Activated T-helper 17 cell treated with anti-CD3 and anti-CD28 coated beads, Interleukin-2, amount 50 U/mL, for 72 hours (primary cell): ENCODE measurements around the gene KIF1A. TPM values are rescaled to one million over a fixed set of nuclear protein-coding genes. Genes with fewer than 3 reads are reported as not detected.
"Not testable (repeated sequence)": the region's sequence is repeated elsewhere in the genome, so short reads cannot be mapped to it uniquely, and the experiment has no call there.

Source experiments
- ATAC-seq: fragments of 150-1000 bp; cut with Tn5 transposase; replicated peaks from 2 replicates; pipeline ENCODE4 v1.10.0; 2021; ENCODE audit warnings: mild to moderate bottlenecking, moderate library complexity
- H3K27ac Mint-ChIP-seq: one replicate; pipeline ENCODE4 v1.8.0; 2022; ENCODE audit warnings: mixed read lengths
- H3K27me3 Mint-ChIP-seq: one replicate; pipeline ENCODE4 v1.8.0; 2022; ENCODE audit warnings: mixed read lengths
- H3K36me3 Mint-ChIP-seq: one replicate; pipeline ENCODE4 v1.8.0; 2022; ENCODE audit warnings: low read depth, mild to moderate bottlenecking, mixed read lengths
- H3K4me1 Mint-ChIP-seq: one replicate; pipeline ENCODE4 v1.8.0; 2022; ENCODE audit warnings: mixed read lengths
- H3K4me3 Mint-ChIP-seq: one replicate; pipeline ENCODE4 v1.8.0; 2022; ENCODE audit warnings: mild to moderate bottlenecking, mixed read lengths
- H3K9me3 Mint-ChIP-seq: one replicate; pipeline ENCODE4 v1.8.0; 2022; ENCODE audit warnings: mixed read lengths
- total RNA-seq, 2 donors: library from RNA; stranded (reverse); gene quantifications; one replicate each; pipeline ENCODE4 v1.2.3, GENCODE V29; 2022

The KIF1A gene
- total RNA-seq, 2 donors from 2014 or later, result 0.37 to 1.1 TPM

- Mint-ChIP-seq H3K9me3 (peaks cover 4% of the 10 kb centered on the region), H3K4me1 (no peaks in the 10 kb centered on the region), H3K27ac (no peak overlapping the region), H3K4me3 (no peak overlapping the region), H3K36me3 (no peaks in the 10 kb centered on the region), H3K27me3 (no peaks in the 10 kb centered on the region)
- ATAC-seq, result no peak
Measured at GRCh38 chr2:240852671-240853314, 32.8 kb upstream of the KIF1A start.

GRCh38 chr2:240851078-240851991, 31.3 kb upstream of the KIF1A start:
- peak; percentile 94 for ATAC-seq
- Mint-ChIP-seq H3K27ac (no peak overlapping the region), H3K36me3 (no peaks in the 10 kb centered on the region), H3K4me1 (no peaks in the 10 kb centered on the region), H3K9me3 (peaks cover 4% of the 10 kb centered on the region), H3K27me3 (no peaks in the 10 kb centered on the region), H3K4me3 (no peak overlapping the region)

DNA sequence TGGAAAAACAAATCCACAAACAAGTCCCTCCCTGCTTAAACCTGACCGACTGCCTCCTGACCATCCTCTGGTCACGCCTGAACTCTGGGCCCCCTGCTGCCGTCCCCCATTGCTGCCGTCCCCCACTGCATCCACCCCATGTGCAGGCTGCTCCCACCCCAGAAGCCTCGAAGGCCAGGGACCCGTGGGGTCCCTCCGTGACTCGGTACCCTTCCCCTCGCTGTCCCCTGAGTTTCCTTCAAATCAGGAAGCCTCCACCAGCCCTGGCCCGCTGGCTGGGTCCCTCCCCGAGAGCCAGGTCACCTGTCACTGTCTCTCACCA, 30.7 kb upstream of the KIF1A start:
- H3K27ac Mint-ChIP-seq, result no peak overlapping the region
- H3K27me3 Mint-ChIP-seq, result no peaks in the 10 kb centered on the region
- H3K4me3 Mint-ChIP-seq, result no peak overlapping the region
- no peaks in the 10 kb centered on the region for H3K4me1 Mint-ChIP-seq
- H3K36me3 Mint-ChIP-seq, result no peaks in the 10 kb centered on the region
- ATAC-seq, result no peak
- peaks cover 4% of the 10 kb centered on the region for H3K9me3 Mint-ChIP-seq

- H3K9me3 Mint-ChIP-seq, result peaks cover 4% of the 10 kb centered on the region
- no peak overlapping the region for H3K27ac Mint-ChIP-seq
- ATAC-seq, result no peak
Measured at GRCh38 chr2:240850026-240850425, 30.0 kb upstream of the KIF1A start.

DNA sequence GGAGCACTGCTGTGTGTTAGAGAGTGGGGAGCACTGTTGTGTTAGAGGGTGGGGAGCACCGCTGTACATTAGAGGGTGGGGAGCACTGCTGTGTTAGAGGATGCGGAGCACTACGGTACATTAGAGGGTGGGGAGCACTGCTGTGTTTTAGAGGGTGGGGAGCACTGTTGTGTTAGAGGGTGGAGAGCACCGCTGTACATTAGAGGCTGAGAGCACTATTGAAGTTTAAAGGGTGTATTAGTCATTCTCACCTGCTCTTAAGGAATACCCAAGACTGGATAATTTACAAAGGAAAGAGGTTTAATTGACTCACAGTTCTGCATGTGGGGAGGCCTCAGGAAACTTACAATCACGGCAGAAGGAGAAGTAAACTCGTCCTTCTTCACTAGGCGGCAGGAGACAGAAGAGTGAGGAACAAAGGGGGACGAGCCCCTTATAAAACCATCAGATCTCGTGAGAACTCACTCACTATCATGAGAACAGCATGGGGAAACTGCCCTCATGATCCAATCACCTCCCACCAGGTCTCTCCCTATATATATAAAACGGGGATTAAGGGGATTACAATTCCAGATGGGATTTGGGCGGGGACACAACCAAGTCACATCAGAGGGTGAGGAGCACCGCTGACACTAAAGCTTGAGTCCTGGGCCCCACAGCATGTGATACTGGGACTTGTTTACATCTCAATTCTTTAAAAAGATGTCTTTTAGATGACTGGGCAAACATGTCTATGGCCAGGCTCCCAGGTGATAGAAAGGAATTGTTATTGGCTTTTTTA, 29.1 kb upstream of the KIF1A start:
- Mint-ChIP-seq H3K36me3 (no peaks in the 10 kb centered on the region), H3K27ac (peak overlapping the region; percentile 36), H3K27me3 (no peaks in the 10 kb centered on the region), H3K9me3 (peaks cover 2% of the 10 kb centered on the region), H3K4me1 (no peaks in the 10 kb centered on the region), H3K4me3 (no peak overlapping the region)
- ATAC-seq, result no peak

More at GRCh38 chr2:240850026-240850425, 30.0 kb upstream of the KIF1A start:
- Mint-ChIP-seq H3K4me3 (no peak overlapping the region), H3K36me3 (no peaks in the 10 kb centered on the region), H3K4me1 (no peaks in the 10 kb centered on the region), H3K27me3 (no peaks in the 10 kb centered on the region)

- Mint-ChIP-seq H3K9me3 (no peaks in the 10 kb centered on the region), H3K36me3 (no peaks in the 10 kb centered on the region), H3K4me1 (no peaks in the 10 kb centered on the region), H3K27ac (no peak overlapping the region), H3K4me3 (no peak overlapping the region), H3K27me3 (no peaks in the 10 kb centered on the region)
- ATAC-seq, result no peak
Measured at GRCh38 chr2:240847817-240848216, 27.8 kb upstream of the KIF1A start.

GRCh38 chr2:240846873-240847595, 27.0 kb upstream of the KIF1A start:
- peaks cover 3% of the 10 kb centered on the region for H3K27me3 Mint-ChIP-seq
- no peak for ATAC-seq
- no peaks in the 10 kb centered on the region for H3K36me3 Mint-ChIP-seq
- H3K27ac Mint-ChIP-seq, result no peak overlapping the region
- no peaks in the 10 kb centered on the region for H3K9me3 Mint-ChIP-seq
- no peak overlapping the region for H3K4me3 Mint-ChIP-seq
- H3K4me1 Mint-ChIP-seq, result no peaks in the 10 kb centered on the region

DNA sequence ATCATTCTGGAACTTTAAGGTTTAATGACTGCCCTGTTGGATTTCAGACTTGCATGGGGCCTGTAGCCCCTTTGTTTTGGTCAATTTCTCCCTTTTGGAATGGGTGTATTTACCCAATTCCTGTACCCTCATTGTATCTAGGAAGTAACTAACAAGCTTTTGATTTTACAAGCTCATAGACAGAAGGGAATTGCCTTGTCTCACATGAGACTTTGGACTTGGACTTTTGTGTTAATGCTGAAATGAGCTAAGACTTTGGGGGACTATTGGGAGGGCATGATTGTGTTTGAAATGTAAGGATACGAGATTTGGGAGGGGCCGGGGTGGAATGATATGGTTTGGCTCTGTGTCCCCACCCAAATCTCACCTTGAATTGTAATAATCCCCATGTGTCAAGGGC, 26.3 kb upstream of the KIF1A start:
- not testable (repeated sequence) for H3K9me3 Mint-ChIP-seq, ATAC-seq, H3K27ac Mint-ChIP-seq, H3K36me3 Mint-ChIP-seq, H3K27me3 Mint-ChIP-seq, H3K4me1 Mint-ChIP-seq, H3K4me3 Mint-ChIP-seq

DNA sequence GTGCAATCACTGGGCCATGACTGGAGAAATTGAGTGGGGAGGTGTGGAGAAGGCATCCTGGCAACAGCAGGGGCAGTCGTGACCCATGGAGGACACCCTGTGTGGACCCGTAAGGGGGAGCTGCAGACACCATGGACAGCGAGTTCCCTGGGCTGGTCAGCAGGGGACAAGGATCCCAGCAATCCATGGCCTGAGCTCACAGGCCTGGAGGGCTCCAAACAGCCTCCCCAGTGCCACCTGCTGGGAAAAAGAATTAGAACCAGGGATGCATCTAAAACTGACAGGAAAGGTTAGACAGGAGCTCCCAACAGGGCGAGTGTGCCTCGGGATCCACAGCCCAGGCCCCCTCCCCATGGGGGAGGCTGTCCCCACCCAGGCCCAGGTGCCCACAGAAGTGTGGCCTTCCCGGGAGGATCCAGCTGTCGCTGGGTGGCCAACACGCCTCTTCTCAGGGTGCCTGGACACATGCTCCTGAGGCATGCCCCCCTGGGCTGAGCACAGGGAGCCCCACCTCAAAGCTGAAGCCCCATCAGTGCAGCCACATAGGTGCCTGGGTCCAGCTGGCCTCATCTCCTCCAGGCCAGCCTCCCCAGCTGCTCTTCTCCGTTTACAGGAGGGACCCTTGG, 20.5 kb upstream of the KIF1A start:
- Mint-ChIP-seq H3K27ac (no peak overlapping the region), H3K9me3 (no peaks in the 10 kb centered on the region), H3K4me3 (no peak overlapping the region), H3K27me3 (peaks cover 3% of the 10 kb centered on the region), H3K36me3 (no peaks in the 10 kb centered on the region), H3K4me1 (no peaks in the 10 kb centered on the region)
- no peak for ATAC-seq

DNA sequence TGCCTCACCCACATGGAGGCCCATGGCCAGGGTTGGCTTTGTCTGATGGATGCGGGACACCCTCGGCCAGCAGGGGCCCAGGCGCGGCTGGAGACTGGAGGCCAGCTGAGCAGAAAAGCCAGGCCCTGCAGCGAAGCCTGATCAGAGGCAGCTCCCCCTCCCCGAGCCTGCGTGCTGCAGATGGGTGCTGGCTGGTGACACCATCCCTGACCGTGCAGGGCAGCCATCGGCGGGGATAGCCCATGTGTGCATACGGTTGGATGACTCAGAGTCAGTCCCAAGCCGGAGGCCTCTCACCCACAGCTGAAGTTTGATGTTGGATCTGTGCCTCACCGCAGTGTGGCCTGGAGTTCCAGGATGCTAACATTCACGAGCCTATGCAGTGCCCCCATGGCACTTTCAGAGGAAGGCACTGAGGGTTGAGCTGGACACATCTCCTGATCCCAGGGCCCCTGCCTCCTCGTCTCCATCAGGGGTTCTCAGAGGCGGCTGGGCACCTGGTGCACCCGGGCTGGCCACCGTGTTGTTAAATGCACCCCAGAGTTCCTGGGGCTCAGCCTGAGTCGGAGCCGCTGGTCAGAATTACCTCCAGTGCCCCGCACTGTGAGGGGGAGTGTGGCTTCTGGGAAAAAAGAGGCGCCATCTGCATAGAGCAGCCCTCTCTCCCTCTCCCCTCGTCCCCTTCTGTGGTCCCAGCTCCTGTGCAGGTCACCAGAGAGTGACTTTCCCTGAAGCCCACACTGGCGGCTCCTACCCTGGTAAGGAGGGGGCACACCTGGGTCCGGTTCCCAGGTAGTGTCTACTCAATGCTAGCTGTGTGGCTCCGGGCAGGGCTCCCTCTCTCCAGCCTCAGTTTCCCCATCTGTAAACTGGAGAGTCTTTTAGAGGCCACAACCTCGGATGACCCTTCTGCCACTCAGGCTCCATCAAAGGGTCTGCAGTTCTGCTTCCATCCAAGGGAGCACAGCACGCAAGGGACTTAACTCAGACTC, 19.4 kb upstream of the KIF1A start:
- no peaks in the 10 kb centered on the region for H3K4me1 Mint-ChIP-seq
- no peak overlapping the region for H3K4me3 Mint-ChIP-seq
- no peak overlapping the region for H3K27ac Mint-ChIP-seq
- H3K9me3 Mint-ChIP-seq, result no peaks in the 10 kb centered on the region
- H3K27me3 Mint-ChIP-seq, result peaks cover 3% of the 10 kb centered on the region
- H3K36me3 Mint-ChIP-seq, result no peaks in the 10 kb centered on the region
- no peak for ATAC-seq

DNA sequence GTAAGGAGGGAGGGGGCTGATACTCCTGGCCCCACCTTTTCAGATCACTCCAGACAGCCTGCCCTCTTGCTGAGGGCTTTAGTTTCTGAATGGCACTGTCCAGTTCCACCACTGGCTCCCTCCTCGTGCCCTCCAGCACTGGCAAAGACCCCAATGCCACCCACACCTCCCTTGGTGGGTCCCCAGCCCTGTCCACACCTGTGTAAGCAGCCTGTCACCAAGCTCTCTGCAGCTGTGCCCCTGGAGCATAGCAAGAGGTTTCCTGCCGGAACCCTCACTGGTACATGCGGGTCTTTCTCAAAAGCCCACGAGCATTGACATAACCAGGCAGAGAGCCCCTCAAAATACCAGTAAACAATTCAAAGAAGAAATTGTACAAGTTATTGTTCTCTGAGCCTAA, 17.6 kb upstream of the KIF1A start:
- Mint-ChIP-seq H3K27me3 (peaks cover 3% of the 10 kb centered on the region), H3K4me1 (no peaks in the 10 kb centered on the region), H3K9me3 (no peaks in the 10 kb centered on the region), H3K4me3 (no peak overlapping the region), H3K36me3 (no peaks in the 10 kb centered on the region), H3K27ac (no peak overlapping the region)
- no peak for ATAC-seq

DNA sequence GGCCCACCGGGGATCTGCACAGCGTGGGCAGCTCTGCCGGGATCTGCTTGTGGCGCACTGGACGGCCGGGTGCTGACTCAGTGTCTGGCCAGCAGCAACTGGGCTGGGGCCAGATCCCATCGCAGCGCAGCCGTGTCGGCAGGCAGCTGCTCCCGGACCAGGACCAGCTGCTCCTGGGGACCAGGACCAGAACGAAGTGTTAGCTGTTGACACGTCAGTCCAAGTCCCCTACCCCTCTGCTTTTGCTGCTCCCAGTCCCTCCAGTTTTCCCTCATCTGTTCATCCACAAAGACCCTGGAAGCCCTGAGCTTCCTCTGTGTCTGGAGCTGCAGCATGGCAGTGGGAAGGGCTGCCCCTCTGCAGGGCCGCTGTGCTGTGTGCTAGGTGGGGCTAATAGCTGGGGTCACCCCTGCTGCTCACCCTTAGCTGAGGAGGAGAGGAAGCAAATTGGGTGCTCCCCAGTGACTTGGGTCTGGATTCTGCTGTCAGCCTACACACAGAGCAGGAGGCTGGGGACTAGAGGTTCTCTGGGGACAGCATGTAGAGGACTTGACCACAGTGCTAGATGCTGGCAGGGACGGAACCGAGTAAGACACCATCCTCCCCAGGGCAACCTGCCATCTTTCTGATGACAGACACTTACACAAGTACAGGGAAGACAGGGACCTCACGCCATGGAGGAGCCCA, 16.9 kb upstream of the KIF1A start:
- ATAC-seq, result no peak
- no peaks in the 10 kb centered on the region for H3K27me3 Mint-ChIP-seq
- H3K36me3 Mint-ChIP-seq, result no peaks in the 10 kb centered on the region
- H3K4me3 Mint-ChIP-seq, result no peak overlapping the region
- no peaks in the 10 kb centered on the region for H3K9me3 Mint-ChIP-seq
- H3K4me1 Mint-ChIP-seq, result no peaks in the 10 kb centered on the region
- H3K27ac Mint-ChIP-seq, result no peak overlapping the region

DNA sequence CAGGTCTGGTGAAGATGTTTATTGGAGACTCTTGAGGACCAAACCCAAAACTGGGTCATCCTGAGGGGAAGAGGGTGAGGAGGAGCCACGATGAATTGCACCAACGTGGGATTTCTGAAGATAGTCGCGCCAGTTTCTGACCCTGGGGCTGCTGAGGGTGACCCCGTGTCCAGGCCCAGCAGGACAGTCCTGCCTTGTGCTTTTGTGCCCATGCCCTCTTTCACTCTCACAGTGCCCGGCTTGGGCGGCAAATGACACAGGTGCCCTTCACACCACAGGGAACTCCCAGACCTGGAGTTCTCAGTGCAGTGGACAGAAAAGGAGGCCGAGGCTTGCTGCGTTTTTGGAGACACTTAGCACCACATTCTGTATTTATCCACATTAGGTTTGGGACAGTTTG, 15.5 kb upstream of the KIF1A start:
- no peak overlapping the region for H3K27ac Mint-ChIP-seq
- H3K4me3 Mint-ChIP-seq, result no peak overlapping the region
- peaks cover 4% of the 10 kb centered on the region for H3K27me3 Mint-ChIP-seq
- no peaks in the 10 kb centered on the region for H3K4me1 Mint-ChIP-seq
- H3K9me3 Mint-ChIP-seq, result no peaks in the 10 kb centered on the region
- no peak for ATAC-seq
- no peaks in the 10 kb centered on the region for H3K36me3 Mint-ChIP-seq
